Retinal pigment epithelial cell (primary cell): ENCODE measurements around the gene PTPRA.
A peak's percentile ranks its signal among the peaks of the same experiment; 100 is the strongest.

Source experiments
- DNase-seq: peaks from one replicate; pipeline ENCODE4 v3.0.0-alpha.2; 2010; ENCODE audit warnings: low read depth
- H3K4me3 ChIP-seq: 2 replicates; pipeline ENCODE4 v1.5.1; 2011; ENCODE audit warnings: mild to moderate bottlenecking, low read length, control low read depth, moderate library complexity
- CTCF ChIP-seq: conservative IDR thresholded peaks from 2 replicates; pipeline ENCODE4 v1.5.1; 2011; ENCODE audit warnings: low read depth, low read length, control low read depth, inconsistent platforms

The PTPRA gene

DNA sequence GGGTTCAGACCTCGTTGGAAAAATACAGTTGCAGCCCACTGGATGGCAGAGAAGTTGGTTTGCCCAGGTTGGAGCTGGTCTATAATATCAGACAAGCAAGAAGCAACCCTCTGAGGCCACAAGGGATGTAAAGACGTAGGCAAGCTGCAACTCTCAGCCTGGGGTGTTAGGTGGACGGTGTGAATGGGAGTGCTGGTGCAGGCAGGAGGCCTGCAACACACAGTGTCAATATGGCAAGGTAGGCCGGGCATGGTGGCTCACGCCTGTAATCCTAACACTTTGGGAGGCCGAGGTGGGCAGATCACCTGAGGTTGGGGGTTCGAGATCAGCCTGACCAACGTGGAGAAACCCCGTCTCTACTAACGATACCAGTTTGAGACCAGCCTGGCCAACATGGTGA is 22.2 kb upstream of the PTPRA start:
- TF ChIP-seq CTCF, result no peak
- DNase-seq, result no peak
- no peak overlapping the region for H3K4me3 ChIP-seq

DNA sequence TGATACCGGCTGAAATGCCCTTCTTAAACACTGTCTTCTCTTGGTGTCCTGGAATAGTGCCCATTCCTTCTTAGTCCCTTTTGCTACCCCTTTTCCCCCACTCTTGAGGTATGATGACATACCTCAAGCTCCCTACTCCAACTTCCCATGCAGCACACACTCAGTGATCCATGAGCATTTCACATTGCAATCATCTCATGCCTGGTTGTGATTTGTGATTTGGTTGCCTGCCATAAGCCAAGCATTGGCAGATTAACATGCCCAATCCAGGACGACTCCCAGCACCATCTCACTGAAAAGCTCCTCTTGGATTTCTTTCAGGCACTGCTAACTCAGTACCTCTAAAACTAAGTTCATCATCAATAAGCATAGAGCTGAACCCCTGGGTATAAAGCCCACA is 14.7 kb upstream of the PTPRA start:
- no peak for DNase-seq
- no peak overlapping the region for H3K4me3 ChIP-seq
- no peak for TF ChIP-seq CTCF

- DNase-seq, result no peak
- no peak for TF ChIP-seq CTCF
- H3K4me3 ChIP-seq, result no peak overlapping the region
Measured at GRCh38 chr20:2859330-2860121, 13.8 kb upstream of the PTPRA start.

- H3K4me3 ChIP-seq, result no peak overlapping the region
- no peak for TF ChIP-seq CTCF
- no peak for DNase-seq
Measured at GRCh38 chr20:2864626-2865025, 8.7 kb upstream of the PTPRA start.

GRCh38 chr20:2865101-2865500 is 8.2 kb upstream of the PTPRA start:
- no peak overlapping the region for H3K4me3 ChIP-seq
- no peak for TF ChIP-seq CTCF
- no peak for DNase-seq

DNA sequence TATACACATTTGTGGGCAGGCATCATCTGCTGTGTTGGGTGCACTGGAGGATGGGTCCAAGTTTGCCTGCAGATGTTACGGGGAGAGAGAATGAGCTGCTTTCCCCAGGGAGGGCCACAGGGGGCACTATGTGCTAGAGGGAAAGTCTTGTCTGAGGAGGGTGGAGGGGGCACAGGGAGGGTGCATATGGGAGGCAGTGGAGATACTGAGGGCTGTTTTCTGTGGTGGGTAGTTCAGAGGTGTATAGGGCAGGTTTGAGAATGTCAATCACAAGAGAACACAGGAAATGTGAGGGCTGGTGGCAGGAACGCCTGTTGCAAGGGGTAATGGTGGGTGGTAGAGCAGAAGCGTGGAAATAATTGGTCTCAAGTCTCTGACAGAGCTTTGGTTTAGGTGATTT is 7.7 kb upstream of the PTPRA start:
- DNase-seq, result no peak
- H3K4me3 ChIP-seq, result no peak overlapping the region
- TF ChIP-seq CTCF, result peak; percentile 6

- DNase-seq, result no peak
- no peak overlapping the region for H3K4me3 ChIP-seq
- no peak for TF ChIP-seq CTCF
Measured at GRCh38 chr20:2866236-2866635, 7.0 kb upstream of the PTPRA start.
